HG03432 (cell line): ENCODE measurements around the gene OPN1MW3.
"Not testable (repeated sequence)": the region's sequence is repeated elsewhere in the genome, so short reads cannot be mapped to it uniquely, and the experiment has no call there.

Source experiments
- ATAC-seq: cut with Tn5 transposase; IDR thresholded peaks from one replicate; pipeline ENCODE4 v1.9.1; 2021; ENCODE audit warnings: mild to moderate bottlenecking, moderate library complexity; ENCODE audit not compliant: unreplicated experiment

Gene OPN1MW3

DNA sequence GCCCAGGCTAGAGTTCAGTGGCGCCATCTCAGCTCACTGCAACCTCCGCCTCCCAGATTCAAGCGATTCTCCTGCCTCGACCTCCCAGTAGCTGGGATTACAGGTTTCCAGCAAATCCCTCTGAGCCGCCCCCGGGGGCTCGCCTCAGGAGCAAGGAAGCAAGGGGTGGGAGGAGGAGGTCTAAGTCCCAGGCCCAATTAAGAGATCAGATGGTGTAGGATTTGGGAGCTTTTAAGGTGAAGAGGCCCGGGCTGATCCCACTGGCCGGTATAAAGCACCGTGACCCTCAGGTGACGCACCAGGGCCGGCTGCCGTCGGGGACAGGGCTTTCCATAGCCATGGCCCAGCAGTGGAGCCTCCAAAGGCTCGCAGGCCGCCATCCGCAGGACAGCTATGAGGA is at the start of gene OPN1MW3:
Gene OPN1MW3, plus strand, starts transcription at position 301 of the 400 bp plus-strand sequence. Its CDS starts 38 bp downstream, at position 339.
- not testable (repeated sequence) for ATAC-seq

DNA sequence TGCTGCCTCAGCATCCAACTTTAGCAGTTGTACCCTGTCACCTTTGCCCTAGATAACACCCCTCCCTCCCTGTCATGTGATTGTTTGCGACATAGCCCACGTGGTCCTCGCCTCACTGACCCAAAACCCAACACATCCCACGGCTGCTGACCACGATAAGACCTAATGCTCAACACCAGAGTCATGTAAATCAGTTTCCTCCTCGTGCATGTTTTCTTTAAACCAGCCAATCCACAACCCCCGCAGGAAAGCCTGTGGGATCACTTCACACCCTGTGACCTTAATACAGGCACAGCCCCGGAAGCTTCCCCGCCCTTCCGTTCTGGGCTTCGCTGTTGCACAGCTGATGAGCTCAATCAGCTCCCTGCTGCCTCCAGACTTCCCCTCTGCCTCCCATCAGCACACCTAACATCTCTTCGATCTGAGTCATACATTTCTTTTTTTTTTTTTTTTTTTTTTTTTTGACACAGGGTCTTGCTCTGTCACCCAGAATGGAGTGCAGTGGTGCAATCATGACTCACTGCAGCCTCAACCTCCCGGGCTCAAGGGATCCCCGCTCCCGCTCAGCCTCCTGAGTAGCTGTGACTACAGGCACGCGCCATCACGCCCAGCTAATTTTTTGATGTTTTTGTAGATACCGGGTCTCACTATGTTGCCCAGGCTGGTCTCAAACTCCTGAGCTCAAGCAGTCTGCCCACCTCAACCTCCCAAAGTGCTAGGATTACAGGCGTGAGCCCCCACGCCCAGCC is 47.5 kb upstream of the OPN1MW3 start:
- ATAC-seq = peak; percentile 76

DNA sequence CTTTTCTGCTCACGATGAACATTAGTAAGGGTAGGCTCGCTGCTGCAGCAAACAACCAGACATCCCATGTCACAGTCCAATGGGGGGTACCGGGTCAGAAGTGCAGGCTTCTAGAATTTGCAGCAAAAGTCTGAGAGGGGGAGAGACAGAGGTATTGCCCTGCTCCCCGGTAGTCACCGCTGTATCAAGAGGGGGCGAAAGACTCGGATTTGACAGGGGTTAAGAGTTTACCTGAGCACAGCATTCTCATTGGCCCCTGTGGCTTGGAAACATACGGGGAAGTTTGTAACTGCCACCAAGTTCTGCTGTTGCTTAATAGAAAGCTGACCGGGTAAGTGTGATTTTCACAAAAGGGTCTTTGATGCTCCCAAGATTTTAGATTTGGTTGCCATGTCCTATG is 46.3 kb upstream of the OPN1MW3 start:
- ATAC-seq = not testable (repeated sequence)

DNA sequence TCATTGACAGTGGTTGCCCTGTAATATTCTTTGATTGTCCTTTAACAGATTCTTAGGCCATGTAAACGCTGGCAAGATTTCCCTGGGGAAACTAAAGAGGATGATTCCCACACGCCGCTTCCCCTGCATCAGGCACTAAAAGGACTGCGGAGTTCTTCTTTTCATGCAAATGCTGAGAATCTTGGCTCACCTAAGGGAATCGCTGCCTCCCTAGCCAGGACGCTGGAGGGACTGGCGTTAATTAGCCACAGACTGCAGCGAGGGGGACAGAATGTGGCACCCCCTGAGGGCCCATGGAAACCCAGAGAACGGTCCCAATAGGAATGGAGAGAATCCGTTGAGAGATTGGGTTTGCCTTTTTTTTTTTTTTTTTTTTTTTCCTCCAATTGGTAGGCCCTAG is 45.9 kb upstream of the OPN1MW3 start:
- ATAC-seq = not testable (repeated sequence)

DNA sequence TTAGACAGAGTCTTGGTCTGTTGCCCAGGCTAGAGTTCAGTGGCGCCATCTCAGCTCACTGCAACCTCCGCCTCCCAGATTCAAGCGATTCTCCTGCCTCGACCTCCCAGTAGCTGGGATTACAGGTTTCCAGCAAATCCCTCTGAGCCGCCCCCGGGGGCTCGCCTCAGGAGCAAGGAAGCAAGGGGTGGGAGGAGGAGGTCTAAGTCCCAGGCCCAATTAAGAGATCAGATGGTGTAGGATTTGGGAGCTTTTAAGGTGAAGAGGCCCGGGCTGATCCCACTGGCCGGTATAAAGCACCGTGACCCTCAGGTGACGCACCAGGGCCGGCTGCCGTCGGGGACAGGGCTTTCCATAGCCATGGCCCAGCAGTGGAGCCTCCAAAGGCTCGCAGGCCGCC is 37.9 kb upstream of the OPN1MW3 start, which contains the start of gene OPN1MW2:
Gene OPN1MW2, plus strand, starts transcription at position 301 of the 400 bp plus-strand sequence. Its CDS starts 60 bp downstream, at position 361.
- ATAC-seq = not testable (repeated sequence)

DNA sequence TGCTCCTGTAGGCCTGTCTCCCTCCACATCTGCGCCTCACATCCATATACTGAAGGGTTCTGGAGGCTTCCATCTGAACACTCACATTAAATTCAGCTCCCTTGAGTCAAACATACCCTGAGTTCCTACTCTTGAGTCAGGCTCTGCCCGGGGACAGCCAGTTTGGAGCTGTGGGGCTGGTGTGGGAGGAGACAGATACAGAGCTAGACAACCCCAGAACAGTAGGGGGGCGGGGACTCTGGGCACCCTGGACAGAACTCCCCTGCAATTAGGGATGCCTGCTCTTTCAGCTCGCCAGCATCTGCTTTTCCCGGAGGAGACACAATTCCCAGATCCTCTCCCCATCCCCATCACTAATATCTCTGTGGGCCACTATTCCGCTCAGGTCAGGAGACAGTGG is 32.1 kb upstream of the OPN1MW3 start:
- ATAC-seq = not testable (repeated sequence)

DNA sequence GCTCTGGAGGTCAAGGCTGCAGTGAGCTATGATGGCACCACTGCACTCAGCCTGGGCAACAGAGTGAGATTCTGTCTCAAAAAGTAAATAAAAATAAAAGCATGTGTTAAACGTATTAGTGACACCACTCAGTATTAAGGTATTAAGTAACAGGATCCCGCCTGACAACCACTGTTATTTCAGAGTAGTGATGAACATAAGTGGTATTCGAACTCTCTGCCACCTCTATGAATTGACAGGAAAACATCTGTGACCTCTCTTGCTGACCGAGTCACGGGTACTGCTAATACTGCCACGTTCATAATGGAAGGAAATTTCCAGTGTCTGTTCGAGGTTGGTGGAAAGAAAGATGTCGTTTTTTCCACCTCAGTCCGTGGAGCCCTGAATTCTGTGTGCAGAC is 30.7 kb upstream of the OPN1MW3 start:
- ATAC-seq = not testable (repeated sequence)

DNA sequence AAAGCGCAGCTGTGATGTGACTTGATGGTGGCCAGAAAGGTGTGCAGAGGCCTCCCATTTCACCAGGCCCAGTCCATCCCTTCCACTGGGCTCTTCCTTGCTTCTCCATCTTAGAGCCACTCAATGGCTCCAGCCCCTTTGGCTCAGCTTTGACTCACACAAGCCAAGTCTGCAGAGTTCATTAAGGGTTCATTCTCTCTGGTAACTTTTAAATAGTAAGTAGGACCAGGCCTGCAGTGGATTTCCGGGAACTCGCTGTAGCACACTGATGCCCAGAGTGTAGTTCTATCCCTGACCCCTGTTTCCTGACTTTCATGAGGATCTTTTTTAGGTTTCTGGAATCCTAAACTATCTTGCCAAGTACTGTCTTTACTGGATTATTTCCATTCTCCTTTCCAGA is 25.9 kb upstream of the OPN1MW3 start:
- ATAC-seq = not testable (repeated sequence)

DNA sequence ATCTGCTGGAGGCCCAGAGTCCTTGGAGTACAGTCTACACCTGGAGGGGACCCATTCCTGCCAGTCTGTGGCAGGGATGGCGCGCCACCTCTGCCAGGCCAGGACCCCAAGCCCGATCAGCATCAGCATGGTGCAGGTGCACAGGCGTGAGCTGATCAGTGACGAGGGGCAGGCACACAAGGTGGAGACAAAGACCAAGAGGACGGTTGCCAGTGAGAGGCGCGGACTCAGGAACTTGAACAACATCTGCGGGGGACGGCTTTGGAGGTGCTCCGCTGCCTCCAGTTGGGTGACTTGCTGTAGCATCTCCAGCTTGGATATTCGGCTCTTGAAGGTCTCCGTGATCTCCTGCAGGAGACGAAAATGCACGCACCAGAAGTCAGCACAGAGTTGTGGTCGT is 23.8 kb upstream of the OPN1MW3 start:
- not testable (repeated sequence) for ATAC-seq

DNA sequence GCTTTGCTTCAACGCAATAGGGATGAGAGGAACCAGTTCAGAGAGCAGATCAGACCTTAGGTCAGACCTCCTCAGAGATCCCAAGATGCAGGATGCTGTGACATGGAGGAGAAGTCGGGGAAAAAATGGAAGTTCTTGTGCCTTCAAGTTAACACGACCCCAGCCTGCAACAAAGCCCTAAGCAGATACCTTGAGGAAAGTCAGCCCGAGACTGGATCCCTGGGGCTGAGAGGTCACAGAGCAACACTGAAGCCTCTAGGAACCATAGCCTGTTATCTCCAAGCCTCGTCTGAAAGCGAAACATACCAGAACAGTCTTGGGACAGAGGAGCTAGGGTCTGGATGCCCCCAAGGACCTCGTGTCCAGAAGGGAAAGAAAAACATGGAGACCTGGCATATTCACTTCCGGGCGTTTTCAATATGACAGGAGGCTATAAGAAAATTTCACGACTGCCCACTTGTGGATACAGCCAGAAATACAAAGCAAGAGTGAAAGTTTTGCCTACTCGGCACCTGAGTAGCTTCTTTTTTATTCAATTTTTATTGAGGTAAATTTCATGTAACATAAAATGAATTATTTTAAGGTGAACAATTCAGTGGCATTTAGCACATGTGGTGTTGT is 18.3 kb upstream of the OPN1MW3 start:
- not testable (repeated sequence) for ATAC-seq

DNA sequence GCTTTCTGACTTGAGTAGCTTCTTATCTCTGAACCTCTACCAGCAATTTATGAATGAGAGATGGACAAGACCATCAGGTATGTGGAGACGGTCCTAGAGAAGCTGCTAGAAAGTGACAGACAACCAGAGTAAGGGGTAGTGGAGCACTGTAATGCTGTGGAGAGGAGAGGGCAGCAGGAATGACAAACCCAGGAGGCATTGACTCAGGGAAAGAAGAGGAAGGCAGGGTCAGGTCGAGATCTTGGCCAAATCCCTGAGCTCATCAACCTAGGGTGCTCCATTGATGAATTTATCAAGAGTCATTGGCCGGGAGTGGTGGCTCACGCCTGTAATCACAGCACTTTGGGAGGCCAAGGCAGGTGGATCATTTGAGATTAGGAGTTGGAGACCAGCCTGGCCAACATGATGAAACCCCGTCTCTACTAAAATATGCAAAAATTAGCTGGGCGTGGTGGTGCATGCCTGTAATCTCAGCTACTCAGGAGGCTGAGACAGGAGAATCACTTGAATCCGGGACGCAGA is 17.3 kb upstream of the OPN1MW3 start:
- not testable (repeated sequence) for ATAC-seq

DNA sequence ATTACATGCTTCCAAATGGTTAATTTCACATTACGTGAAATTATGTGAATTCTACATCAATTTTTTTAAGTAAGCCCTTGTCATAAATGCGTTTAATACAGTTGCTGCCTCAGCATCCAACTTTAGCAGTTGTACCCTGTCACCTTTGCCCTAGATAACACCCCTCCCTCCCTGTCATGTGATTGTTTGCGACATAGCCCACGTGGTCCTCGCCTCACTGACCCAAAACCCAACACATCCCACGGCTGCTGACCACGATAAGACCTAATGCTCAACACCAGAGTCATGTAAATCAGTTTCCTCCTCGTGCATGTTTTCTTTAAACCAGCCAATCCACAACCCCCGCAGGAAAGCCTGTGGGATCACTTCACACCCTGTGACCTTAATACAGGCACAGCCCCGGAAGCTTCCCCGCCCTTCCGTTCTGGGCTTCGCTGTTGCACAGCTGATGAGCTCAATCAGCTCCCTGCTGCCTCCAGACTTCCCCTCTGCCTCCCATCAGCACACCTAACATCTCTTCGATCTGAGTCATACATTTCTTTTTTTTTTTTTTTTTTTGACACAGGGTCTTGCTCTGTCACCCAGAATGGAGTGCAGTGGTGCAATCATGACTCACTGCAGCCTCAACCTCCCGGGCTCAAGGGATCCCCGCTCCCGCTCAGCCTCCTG is 9.9 kb upstream of the OPN1MW3 start:
- peak; percentile 81 for ATAC-seq

DNA sequence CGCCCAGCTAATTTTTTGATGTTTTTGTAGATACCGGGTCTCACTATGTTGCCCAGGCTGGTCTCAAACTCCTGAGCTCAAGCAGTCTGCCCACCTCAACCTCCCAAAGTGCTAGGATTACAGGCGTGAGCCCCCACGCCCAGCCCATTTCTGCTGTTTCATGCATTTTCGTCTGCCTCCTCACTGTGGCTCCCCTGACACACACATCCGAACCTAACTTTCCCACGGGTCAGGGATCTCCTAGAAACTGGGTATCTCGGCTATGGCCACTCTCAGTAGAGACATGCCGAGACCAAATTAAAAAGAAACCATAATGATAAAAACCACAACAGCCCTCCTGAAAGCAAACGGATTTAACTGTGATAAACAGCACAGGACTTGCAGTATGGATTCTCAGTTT is 9.3 kb upstream of the OPN1MW3 start:
- not testable (repeated sequence) for ATAC-seq

DNA sequence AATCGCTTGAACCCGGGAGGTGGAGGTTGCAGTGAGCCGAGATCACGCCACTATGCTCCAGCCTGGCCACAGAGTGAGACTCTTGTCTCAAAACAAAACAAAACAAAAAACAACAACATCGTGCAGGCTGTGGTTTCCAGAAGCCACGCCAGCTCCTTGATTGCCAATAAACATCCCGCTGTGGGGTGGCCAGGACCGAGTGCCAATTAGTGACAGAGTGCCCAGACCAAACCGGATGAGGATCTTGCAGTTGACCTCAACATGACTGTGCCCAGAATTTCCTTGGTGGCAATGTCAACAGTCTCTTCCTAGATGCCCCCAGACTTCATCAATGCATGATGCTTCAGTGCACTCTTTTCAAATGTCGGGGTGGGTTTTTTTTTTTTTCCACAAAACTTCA is 1.3 kb downstream of the OPN1MW3 start:
- not testable (repeated sequence) for ATAC-seq

DNA sequence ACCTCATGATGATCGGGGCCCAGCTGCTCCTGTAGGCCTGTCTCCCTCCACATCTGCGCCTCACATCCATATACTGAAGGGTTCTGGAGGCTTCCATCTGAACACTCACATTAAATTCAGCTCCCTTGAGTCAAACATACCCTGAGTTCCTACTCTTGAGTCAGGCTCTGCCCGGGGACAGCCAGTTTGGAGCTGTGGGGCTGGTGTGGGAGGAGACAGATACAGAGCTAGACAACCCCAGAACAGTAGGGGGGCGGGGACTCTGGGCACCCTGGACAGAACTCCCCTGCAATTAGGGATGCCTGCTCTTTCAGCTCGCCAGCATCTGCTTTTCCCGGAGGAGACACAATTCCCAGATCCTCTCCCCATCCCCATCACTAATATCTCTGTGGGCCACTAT is 5.7 kb downstream of the OPN1MW3 start:
- ATAC-seq = not testable (repeated sequence)

DNA sequence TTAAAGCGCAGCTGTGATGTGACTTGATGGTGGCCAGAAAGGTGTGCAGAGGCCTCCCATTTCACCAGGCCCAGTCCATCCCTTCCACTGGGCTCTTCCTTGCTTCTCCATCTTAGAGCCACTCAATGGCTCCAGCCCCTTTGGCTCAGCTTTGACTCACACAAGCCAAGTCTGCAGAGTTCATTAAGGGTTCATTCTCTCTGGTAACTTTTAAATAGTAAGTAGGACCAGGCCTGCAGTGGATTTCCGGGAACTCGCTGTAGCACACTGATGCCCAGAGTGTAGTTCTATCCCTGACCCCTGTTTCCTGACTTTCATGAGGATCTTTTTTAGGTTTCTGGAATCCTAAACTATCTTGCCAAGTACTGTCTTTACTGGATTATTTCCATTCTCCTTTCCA is 11.9 kb downstream of the OPN1MW3 start:
- not testable (repeated sequence) for ATAC-seq

DNA sequence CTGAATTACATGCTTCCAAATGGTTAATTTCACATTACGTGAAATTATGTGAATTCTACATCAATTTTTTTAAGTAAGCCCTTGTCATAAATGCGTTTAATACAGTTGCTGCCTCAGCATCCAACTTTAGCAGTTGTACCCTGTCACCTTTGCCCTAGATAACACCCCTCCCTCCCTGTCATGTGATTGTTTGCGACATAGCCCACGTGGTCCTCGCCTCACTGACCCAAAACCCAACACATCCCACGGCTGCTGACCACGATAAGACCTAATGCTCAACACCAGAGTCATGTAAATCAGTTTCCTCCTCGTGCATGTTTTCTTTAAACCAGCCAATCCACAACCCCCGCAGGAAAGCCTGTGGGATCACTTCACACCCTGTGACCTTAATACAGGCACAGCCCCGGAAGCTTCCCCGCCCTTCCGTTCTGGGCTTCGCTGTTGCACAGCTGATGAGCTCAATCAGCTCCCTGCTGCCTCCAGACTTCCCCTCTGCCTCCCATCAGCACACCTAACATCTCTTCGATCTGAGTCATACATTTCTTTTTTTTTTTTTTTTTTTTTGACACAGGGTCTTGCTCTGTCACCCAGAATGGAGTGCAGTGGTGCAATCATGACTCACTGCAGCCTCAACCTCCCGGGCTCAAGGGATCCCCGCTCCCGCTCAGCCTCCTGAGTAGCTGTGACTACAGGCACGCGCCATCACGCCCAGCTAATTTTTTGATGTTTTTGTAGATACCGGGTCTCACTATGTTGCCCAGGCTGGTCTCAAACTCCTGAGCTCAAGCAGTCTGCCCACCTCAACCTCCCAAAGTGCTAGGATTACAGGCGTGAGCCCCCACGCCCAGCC is 27.3 kb downstream of the OPN1MW3 start:
- ATAC-seq = peak; percentile 77

DNA sequence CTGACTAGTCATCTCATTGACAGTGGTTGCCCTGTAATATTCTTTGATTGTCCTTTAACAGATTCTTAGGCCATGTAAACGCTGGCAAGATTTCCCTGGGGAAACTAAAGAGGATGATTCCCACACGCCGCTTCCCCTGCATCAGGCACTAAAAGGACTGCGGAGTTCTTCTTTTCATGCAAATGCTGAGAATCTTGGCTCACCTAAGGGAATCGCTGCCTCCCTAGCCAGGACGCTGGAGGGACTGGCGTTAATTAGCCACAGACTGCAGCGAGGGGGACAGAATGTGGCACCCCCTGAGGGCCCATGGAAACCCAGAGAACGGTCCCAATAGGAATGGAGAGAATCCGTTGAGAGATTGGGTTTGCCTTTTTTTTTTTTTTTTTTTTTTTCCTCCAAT is 29.0 kb downstream of the OPN1MW3 start:
- not testable (repeated sequence) for ATAC-seq

DNA sequence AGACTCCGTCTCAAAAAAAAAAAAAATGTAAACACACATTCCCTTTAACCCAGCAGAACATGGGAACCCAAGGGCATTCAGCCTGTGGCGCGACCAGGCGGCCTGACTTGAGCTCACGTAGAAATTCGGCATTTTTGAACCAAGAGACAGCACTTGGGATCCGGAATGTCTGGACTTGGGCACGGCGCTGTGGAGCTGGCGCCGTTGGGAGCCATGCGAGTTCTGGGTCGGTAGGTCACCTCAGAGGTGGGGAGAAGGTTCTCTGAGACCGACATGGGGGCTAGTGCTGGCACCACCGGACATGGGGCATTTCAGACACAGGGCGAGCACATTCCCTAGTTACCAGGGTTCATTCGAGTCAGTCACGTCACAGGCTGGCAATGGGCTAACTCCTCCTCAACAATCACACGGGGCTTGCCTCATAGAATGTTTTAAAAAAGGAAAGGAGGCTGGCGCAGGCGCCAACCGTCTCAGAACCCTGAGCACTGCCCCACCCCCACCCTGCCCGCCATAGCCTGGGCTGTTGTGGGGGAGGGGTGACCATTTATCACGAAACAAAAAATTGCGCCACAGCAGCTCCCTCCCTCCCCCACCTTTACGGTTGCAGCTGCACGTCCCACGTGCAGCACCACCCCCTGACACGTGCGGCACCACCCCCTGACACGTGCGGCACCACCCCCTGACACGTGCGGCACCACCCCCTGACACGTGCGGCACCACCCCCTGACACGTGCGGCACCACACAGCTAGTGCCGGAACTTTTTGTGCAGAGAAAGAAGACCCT is 37.6 kb downstream of the OPN1MW3 start, which contains the start of gene TEX28:
Gene TEX28, minus strand, starts transcription at position 334 of the 784 bp plus-strand sequence. CDS start 3,007 bp downstream, outside the sequence.
- no peak for ATAC-seq
